Activated T-helper 1 cell treated with anti-CD3 and anti-CD28 coated beads, Interleukin-2, amount 50 U/mL, for 16 hours (primary cell): ENCODE results near the gene SELENOM.

Experiments used
- DNase-seq, 2 donors: peaks; one replicate each; pipeline ENCODE4 v3.0.0-alpha.2; 2020; ENCODE audit warnings: low read depth in 1 of 2, low spot score in 1 of 2

The SELENOM gene, protein sequence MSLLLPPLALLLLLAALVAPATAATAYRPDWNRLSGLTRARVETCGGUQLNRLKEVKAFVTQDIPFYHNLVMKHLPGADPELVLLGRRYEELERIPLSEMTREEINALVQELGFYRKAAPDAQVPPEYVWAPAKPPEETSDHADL

GRCh38 chr22:31107178-31107893 is at the start of gene SELENOM:
TSS of gene SELENOM (minus strand) at chr22:31107568. CDS start at chr22:31107505, 63 bp downstream.
- DNase-seq: peak; percentile 68 to 77

- DNase-seq: no peak
Measured at GRCh38 chr22:31155422-31155821, 48.1 kb upstream of the SELENOM start.

- DNase-seq: no peak
Measured at GRCh38 chr22:31154975-31155374, 47.6 kb upstream of the SELENOM start.

DNA sequence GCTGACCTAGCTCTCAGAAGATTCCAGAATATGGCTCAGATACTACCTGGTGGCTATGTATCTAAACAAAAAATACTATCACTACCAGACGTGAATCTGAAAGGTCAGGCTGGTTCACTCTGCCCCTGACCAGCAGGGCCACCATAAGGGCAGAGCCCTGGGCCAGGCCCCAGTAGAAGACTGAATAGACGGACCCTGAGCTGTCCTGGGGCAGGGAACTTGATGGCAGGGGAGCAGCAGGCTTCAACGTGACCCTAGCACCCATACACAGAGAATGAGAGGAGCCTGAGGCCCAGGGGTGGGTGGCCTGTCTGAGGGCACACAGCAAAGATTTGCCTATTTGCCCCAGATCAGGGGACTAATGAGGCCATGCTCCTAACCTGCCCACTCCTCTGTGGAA is 46.0 kb upstream of the SELENOM start:
- no peak for DNase-seq

GRCh38 chr22:31151872-31152271 is 44.5 kb upstream of the SELENOM start:
- no peak for DNase-seq

- no peak for DNase-seq
Measured at GRCh38 chr22:31150615-31151014, 43.2 kb upstream of the SELENOM start.

DNA sequence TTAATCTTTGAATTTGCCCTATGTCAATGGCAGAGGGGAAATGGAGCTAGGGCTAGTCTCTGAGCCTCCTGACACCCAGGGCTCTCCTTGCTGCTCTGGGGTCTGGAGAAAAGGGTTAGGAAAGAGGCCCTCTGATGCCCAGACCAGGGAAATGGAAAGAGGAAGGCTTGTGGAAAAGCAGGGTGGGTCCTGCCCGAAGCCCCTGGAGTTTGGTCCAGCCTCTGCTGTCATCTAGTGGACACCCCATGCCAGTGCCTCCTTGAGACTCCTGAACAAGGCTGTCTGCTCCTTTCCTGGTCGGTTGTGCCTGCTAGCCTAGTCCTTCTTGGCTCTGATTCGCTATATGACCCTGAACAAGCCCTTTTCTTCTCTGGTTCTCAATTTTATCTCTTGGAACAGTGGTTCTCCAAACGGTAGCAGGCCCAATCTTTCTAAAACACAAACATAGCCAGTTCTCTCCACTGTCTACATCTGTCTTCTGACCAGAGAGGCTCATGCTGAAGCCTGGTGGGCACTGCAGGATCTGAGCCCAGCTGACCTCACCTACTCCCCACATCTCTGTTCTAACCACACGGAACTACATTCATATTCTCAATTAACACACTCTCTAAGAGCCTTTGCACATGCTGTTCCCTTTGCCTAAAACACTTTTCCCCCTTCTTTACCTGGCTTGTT is 41.7 kb upstream of the SELENOM start:
- DNase-seq: no peak

DNA sequence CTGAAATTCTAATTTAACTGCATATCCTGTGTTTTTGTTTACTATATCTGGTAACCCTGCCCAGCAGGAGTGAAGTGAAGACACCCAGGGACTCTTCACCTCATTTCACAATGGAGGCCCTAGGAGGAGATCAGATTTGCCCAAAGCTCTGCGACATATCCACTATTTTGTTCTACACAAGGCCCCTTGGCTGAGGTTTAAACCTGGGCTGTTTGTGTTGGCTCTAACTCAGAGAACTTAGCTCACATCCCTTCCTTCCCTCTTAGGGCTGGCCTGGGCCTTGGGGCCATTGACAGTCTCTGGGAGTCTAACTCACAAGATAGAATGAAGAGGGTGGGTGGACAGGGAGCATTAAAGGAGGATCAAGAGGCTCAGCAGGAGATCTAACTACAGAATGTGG is 41.1 kb upstream of the SELENOM start:
- no peak for DNase-seq

DNA sequence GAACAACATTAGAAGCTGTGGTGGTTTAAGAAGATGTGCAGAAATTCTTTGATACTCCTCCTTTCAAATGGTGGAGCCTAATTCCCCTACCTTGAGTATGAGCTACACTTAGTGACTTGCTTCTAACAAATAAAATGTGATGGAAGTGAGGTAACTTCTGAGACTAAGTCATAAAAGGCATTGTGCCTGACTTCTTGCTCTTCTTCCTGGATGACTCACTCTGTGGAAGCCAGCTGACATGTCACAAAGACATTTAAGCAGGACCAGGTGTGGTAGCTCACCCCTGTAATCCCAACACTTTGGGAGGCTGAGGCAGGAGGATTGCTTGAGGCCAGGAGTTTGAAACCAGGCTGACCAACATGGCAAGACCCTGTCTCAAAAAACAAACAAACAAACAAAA is 36.9 kb upstream of the SELENOM start:
- no peak for DNase-seq

GRCh38 chr22:31143537-31143936 is 36.2 kb upstream of the SELENOM start:
- no peak for DNase-seq

GRCh38 chr22:31143038-31143437 is 35.7 kb upstream of the SELENOM start:
- no peak for DNase-seq

GRCh38 chr22:31142285-31142684 is 34.9 kb upstream of the SELENOM start:
- DNase-seq: no peak

DNA sequence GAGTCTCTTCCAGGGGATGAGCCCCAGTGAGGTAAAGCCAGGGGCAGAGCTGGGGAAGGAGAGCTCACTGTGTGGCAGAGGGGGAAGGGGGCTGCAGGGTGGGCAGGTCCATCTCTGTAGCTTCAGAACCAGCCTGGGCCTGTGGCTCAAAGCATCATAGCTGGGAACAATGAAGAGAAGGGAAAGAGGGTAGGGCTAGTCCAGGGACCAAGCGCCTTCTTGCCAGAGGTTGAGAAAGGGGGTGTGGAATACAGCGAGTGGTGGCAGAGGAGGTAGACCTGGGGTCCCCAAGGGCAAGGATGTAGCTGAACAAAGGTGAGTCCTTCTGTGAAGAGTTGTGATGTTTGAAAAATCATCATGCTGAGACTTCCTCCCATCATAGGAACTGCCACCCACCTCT is 34.2 kb upstream of the SELENOM start:
- DNase-seq: no peak

- DNase-seq: no peak
Measured at GRCh38 chr22:31140746-31141145, 33.4 kb upstream of the SELENOM start.

- DNase-seq: no peak
Measured at GRCh38 chr22:31139866-31140716, 32.7 kb upstream of the SELENOM start, which contains the start of gene PLA2G3. TSS of gene PLA2G3 (minus strand) at chr22:31140508. CDS start at chr22:31140354, 154 bp downstream.

DNA sequence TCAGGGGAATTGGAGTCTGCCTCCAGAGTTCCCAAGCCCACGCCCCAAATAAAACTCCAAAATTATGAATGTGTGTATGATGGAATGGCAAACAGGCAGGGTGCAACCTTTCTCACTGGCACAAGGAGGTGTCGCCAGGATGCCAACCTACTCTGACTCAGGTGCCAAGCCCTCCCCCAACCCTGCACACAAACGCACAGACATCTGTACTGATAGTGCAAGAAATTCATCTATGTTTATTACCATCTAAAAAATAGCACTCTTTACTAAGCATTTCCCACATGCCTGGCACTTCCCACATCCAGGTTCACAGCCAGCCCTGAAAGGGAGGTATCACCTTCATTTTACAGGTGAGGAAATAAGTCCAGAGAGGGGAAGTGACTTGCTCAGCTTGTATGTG is 31.7 kb upstream of the SELENOM start:
- no peak for DNase-seq

- no peak for DNase-seq
Measured at GRCh38 chr22:31138126-31138525, 30.8 kb upstream of the SELENOM start.

- DNase-seq: no peak
Measured at GRCh38 chr22:31137721-31138120, 30.4 kb upstream of the SELENOM start.

DNA sequence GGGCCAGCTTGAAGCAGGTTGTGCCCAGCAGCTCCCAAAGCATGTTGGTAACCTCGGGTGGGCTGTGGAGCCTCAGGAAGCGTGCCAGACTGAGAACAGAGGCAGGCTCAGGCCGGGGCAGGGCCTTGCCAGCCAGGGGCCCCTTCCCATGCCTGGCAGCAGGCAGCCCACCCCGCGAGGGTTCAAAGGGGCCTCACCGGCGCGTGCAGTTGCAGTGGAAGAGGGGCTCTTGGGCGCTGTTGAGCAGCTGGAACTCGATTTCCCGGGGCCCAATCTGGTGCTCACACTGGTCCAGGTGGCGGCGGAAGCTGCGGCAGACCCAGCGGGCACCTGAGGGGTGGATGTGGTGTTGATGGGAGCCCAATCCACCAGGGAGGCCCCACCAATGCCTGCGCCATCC is 29.3 kb upstream of the SELENOM start:
- no peak for DNase-seq

DNA sequence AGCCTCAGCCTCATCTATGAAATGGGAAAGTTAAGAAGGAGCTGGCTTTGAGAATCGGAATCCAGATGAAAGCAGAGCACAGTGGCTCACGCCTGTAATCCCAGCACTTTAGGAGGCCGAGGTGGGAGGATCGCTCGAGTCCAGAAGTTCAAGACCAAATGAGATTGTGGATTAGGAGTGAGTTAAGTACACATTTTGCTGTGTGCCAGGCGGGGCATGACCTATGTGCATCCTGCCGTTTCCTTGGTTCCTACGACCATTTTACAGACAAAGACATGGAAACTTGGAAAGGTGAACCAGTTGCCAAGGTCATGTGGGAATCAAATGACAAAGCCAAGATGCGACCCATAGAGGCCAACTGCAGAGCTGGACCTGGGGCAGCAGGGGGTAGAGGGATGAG is 28.8 kb upstream of the SELENOM start:
- DNase-seq: no peak

GRCh38 chr22:31135706-31136105 is 28.3 kb upstream of the SELENOM start:
- no peak for DNase-seq
